DOHH2 (cell line): ENCODE data around the gene FBXL20.
A peak's percentile ranks its signal among the peaks of the same experiment; 100 is the strongest.

ENCODE experiments used
- CTCF ChIP-seq: fragments of 200-600 bp; sonication (generic); IDR thresholded peaks from one replicate; pipeline ENCODE4 v1.5.1; 2014; ENCODE audit warnings: antibody characterized with exemption, mild to moderate bottlenecking, low read depth, low read length; ENCODE audit not compliant: poor library complexity, severe bottlenecking
- EZH2phosphoT487 ChIP-seq: fragments of 200-600 bp; sonication (generic); IDR thresholded peaks from 2 replicates; pipeline ENCODE4 v1.6.1; 2017; ENCODE audit warnings: borderline replicate concordance, mild to moderate bottlenecking, antibody characterized with exemption, low read length, moderate library complexity, mixed read lengths

GRCh38 chr17:39231591-39232551, 169.6 kb downstream of the FBXL20 start:
- no peak for TF ChIP-seq EZH2phosphoT487
- peak; percentile 98 for TF ChIP-seq CTCF
